HG03469 (cell line): ENCODE data around the gene GGTLC2.
"Not testable (repeated sequence)": the region's sequence is repeated elsewhere in the genome, so short reads cannot be mapped to it uniquely, and the experiment has no call there.

ENCODE experiments used
- ATAC-seq: cut with Tn5 transposase; IDR thresholded peaks from one replicate; pipeline ENCODE4 v1.9.1; 2021; ENCODE audit warnings: mild to moderate bottlenecking, moderate library complexity, moderate number of reproducible peaks; ENCODE audit not compliant: unreplicated experiment

The GGTLC2 gene

GRCh38 chr22:22644314-22644713 is at the start of gene GGTLC2:
Gene GGTLC2, plus strand, starts transcription at chr22:22644614. Its CDS starts 1,732 bp downstream, at chr22:22646346.
- ATAC-seq = not testable (repeated sequence)

- ATAC-seq = no peak
Measured at GRCh38 chr22:22595001-22595835, 49.2 kb upstream of the GGTLC2 start.

GRCh38 chr22:22598144-22598543 is 46.3 kb upstream of the GGTLC2 start:
- ATAC-seq = no peak

GRCh38 chr22:22599248-22599647 is 45.2 kb upstream of the GGTLC2 start:
- no peak for ATAC-seq

GRCh38 chr22:22600531-22601261 is 43.7 kb upstream of the GGTLC2 start:
- ATAC-seq = no peak

GRCh38 chr22:22603470-22603947 is 40.9 kb upstream of the GGTLC2 start:
- ATAC-seq = no peak

- no peak for ATAC-seq
Measured at GRCh38 chr22:22604326-22605073, 39.9 kb upstream of the GGTLC2 start.

- ATAC-seq = no peak
Measured at GRCh38 chr22:22605074-22605404, 39.4 kb upstream of the GGTLC2 start.

- not testable (repeated sequence) for ATAC-seq
Measured at GRCh38 chr22:22608022-22608421, 36.4 kb upstream of the GGTLC2 start.

- no peak for ATAC-seq
Measured at GRCh38 chr22:22609291-22609690, 35.1 kb upstream of the GGTLC2 start.

GRCh38 chr22:22612516-22612915 is 31.9 kb upstream of the GGTLC2 start:
- ATAC-seq = no peak

- no peak for ATAC-seq
Measured at GRCh38 chr22:22614065-22614464, 30.3 kb upstream of the GGTLC2 start.

- no peak for ATAC-seq
Measured at GRCh38 chr22:22616636-22617035, 27.8 kb upstream of the GGTLC2 start.

- no peak for ATAC-seq
Measured at GRCh38 chr22:22618448-22618847, 26.0 kb upstream of the GGTLC2 start.

GRCh38 chr22:22618923-22619322 is 25.5 kb upstream of the GGTLC2 start:
- no peak for ATAC-seq

- ATAC-seq = no peak
Measured at GRCh38 chr22:22619765-22620414, 24.5 kb upstream of the GGTLC2 start.

- not testable (repeated sequence) for ATAC-seq
Measured at GRCh38 chr22:22628546-22629495, 15.6 kb upstream of the GGTLC2 start.

GRCh38 chr22:22631223-22631652 is 13.2 kb upstream of the GGTLC2 start:
- not testable (repeated sequence) for ATAC-seq

GRCh38 chr22:22632226-22632625 is 12.2 kb upstream of the GGTLC2 start:
- not testable (repeated sequence) for ATAC-seq

GRCh38 chr22:22633533-22633932 is 10.9 kb upstream of the GGTLC2 start:
- ATAC-seq = not testable (repeated sequence)
